Measurements from ENCODE around the gene ESRRA. TPM values are rescaled to one million over a fixed set of nuclear protein-coding genes. Genes with fewer than 3 reads are reported as not detected.

ESRRA gene
- total and polyA plus RNA-seq, 9 of the 15 experiments (the other 6 are each of a cell fraction or from before 2014, with no cell fraction given): 0.27 to 89.7 (median 23.7) TPM

DNA sequence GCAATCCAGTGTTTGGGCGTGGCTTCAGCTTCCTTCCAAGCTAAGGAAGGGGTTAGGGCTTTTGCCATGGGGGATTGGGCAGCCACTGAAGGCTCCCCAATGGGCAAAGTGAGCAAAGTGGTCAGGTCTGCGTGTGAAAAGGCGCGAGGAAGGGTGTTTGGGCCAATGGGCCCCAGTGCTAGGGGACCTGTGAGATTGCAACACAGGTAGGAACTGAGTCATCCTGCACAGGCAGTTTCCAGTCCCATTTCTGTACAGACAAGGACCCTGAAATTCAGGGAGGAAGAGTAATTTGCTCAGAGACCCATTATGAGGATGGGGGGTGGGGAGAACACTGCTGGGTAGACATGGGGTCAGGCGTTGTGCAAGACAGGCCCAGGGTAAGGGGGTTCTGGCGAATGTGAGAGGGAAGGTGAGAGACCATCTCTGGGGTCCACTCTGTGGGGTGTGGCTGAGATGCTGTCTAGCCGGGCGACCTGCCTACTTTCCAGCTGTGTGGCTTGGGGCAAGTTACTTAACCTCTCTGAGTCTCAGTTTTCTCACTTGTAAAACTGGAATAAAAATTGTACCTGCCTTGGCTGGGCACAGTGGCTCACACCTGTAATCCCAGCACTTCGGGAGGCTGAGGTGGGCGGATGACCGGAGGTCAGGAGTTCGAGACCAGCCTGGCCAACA is 42.0 kb downstream of the ESRRA start:
- no peak overlapping the region for H3K27ac ChIP-seq (ENCODE audit: extremely low read depth, low read depth, low read length)
- no peak for FAIRE-seq
- H3K79me2 ChIP-seq (ENCODE audit: control insufficient read depth, insufficient read depth, low read length): no peaks in the 10 kb centered on the region
- no peaks in the 10 kb centered on the region for H3K36me3 ChIP-seq (ENCODE audit: control insufficient read depth, insufficient read depth, low read length)
- peak overlapping the region in 1 of 2 experiments; percentile 59; a peak in 1 of 4 replicates for H3K9ac ChIP-seq (ENCODE audit: insufficient read depth in 1 of 2, low read depth in 2 of 2, low read length in 2 of 2)
- peaks cover 8 to 60% of the 10 kb centered on the region in 2 experiments; a peak in 4 of 5 replicates for H3K4me1 ChIP-seq (replicated peaks in 1 of 2; ENCODE audit: control insufficient read depth in 2 of 2, insufficient read depth in 2 of 2, low read length in 2 of 2)
- intact Hi-C loops (cut with micrococcal nuclease): no loop called here
- CTCF ChIA-PET (ENCODE audit: low intra/inter-chr PET ratio): no interaction called here
- no peak overlapping the region for H3K4me3 ChIP-seq
- POLR2A ChIA-PET: interaction anchor here (0.6 to 1.4 kb wide), 4 partner anchors 8 to 116 kb away, joined by 3 to 4 read pairs (median 3); partner anchors contain the start of gene BAD
- H2AFZ ChIP-seq (ENCODE audit: low read depth, low read length): no peak overlapping the region
- DNase-seq (ENCODE audit: extremely low read depth in 1 of 4, low spot score in 3 of 4): no peak
- no peaks in the 10 kb centered on the region for H3K27me3 ChIP-seq (ENCODE audit: control insufficient read depth in 2 of 2, insufficient read depth in 2 of 2, low read length in 2 of 2)
- no peaks in the 10 kb centered on the region; the same call in 1 of the 2 replicates for H4K20me1 ChIP-seq (replicated peaks; ENCODE audit: control insufficient read depth, insufficient read depth, low read length)
- ATAC-seq: no peak
- BruUV-seq (replicated peaks): no TSS peak
- in situ Hi-C loops (cut with MboI): no loop called here
- H3K9me3 ChIP-seq (replicated peaks; ENCODE audit: control insufficient read depth, insufficient read depth, low read depth, low read length): no peaks in the 10 kb centered on the region
- H3K4me2 ChIP-seq (ENCODE audit: insufficient read depth, low read length): no peak overlapping the region
- H3K9me1 ChIP-seq (ENCODE audit: control insufficient read depth, insufficient read depth, low read length): no peaks in the 10 kb centered on the region
- 70% methylated on average over 12 of the region's 12 CpGs for WGBS (ENCODE audit: insufficient coverage, low coverage, missing lambda C conversion rate)
- TF ChIP-seq FOXA3 (CRISPR knock-in tag; conservative IDR thresholded peaks at IDR 0.05 in 1 of 2, IDR thresholded peaks at IDR 0.05 in 1 of 2) (no peak), CEBPB (tag; IDR thresholded peaks at IDR 0.05) (peak; percentile 88), GATAD2B (IDR thresholded peaks at IDR 0.05; ENCODE audit: borderline replicate concordance) (no peak), KDM1A (IDR thresholded peaks at IDR 0.05) (peak; percentile 49 to 63; a peak in 2 of 4 replicates), LCOR (CRISPR knock-in tag; IDR thresholded peaks at IDR 0.05) (no peak), RBM25 (IDR thresholded peaks at IDR 0.05; ENCODE audit: low read depth, low read length, severe bottlenecking) (peak; percentile 84), FOXA1 (IDR thresholded peaks at IDR 0.05; ENCODE audit: borderline replicate concordance) (no peak), POU5F1 (IDR thresholded peaks at IDR 0.05; ENCODE audit: borderline replicate concordance, low read depth, low read length, partially characterized antibody) (no peak), ZFP36 (IDR thresholded peaks at IDR 0.05; ENCODE audit: low read depth, low read length, partially characterized antibody) (peak; percentile 77), BCOR (IDR thresholded peaks at IDR 0.05) (peak; percentile 81)
- TF ChIP-seq, protein P1, sequence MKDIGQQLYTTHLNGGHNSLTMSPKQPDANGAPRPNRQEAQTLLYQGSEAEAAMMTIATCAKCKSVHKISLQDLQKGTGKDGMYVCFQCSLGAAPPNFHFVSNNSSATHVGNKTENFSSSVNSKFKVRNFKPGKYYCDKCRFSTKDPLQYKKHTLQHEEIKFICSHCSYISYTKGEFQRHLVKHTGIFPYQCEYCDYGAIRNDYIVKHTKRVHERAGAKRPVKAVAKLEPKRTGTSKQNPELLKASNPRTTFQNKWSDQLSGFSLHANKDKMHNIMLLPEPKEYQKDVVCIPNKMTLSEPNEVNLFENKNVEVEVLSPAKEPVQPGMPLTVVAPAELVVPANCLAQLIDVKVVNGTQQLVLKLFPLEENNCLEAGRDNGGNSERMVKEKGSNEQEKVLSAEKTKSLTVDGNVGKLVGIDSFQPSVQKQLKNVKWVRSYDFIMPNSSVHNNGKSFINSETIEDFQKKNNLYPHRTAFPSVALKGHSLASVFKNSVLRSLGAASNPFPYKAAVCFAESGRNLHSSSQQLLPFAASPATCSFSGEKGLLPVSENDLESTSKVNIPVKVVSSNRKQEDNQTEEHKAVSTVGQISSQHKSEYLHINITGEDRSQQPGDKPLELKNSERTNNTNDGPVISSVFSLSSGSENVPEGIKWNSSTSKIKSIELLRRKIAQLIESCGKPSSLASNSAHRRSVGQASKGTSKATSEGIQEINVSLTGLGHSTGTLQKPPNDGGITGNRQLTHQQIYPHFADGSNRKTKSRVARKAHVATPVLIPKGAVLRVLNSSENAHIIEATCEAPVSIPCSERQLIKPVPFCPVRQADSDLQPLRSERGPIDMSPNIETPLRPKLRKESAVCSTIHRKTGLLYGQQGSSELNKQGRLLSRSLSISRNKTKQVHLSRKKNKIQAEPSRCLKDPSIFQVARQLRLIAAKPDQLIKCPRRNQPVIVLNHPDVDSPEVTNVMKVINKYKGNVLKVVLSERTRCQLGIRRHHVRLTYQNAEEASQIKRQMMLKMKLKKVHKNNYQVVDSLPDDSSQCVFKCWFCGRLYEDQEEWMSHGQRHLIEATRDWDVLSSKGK (CRISPR knock-in tag; IDR thresholded peaks at IDR 0.05): no peak
- TF ChIP-seq, protein P2, sequence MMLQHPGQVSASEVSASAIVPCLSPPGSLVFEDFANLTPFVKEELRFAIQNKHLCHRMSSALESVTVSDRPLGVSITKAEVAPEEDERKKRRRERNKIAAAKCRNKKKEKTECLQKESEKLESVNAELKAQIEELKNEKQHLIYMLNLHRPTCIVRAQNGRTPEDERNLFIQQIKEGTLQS (IDR thresholded peaks at IDR 0.05): peak; percentile 46; the same call in 1 of the 2 replicates
- TF ChIP-seq, protein P2 (CRISPR knock-in tag; conservative IDR thresholded peaks at IDR 0.05): no peak
